HUES6 (cell line): ENCODE measurements around the gene KIR3DL2.
A peak's percentile ranks its signal among the peaks of the same experiment; 100 is the strongest.
"Not testable (repeated sequence)": the region's sequence is repeated elsewhere in the genome, so short reads cannot be mapped to it uniquely, and the experiment has no call there.

ENCODE experiments used
- H3K27ac ChIP-seq: 2 replicates; pipeline ENCODE4 v1.7.0; 2013; ENCODE audit warnings: low read depth, mild to moderate bottlenecking, low read length, inconsistent platforms
- H3K27me3 ChIP-seq: 2 replicates; pipeline ENCODE4 v1.6.1; 2013; ENCODE audit warnings: low read length; ENCODE audit not compliant: control insufficient read depth, insufficient read depth
- H3K36me3 ChIP-seq: 2 replicates; pipeline ENCODE4 v1.6.1; 2013; ENCODE audit warnings: low read length; ENCODE audit not compliant: control insufficient read depth, insufficient read depth
- H3K4me1 ChIP-seq: 2 replicates; pipeline ENCODE4 v1.6.1; 2013; ENCODE audit warnings: low read length; ENCODE audit not compliant: control insufficient read depth, insufficient read depth
- H3K4me3 ChIP-seq: 2 replicates; pipeline ENCODE4 v1.5.1; 2013; ENCODE audit warnings: low read depth, low read length
- H3K9ac ChIP-seq: one replicate; pipeline ENCODE4 v1.6.1; 2013; ENCODE audit warnings: mild to moderate bottlenecking, low read length
- H3K9me3 ChIP-seq: 2 replicates; pipeline ENCODE4 v1.6.1; 2013; ENCODE audit warnings: low read depth, low read length; ENCODE audit not compliant: control insufficient read depth, insufficient read depth

KIR3DL2 gene

GRCh38 chr19:54863459-54863858, 13.2 kb downstream of the KIR3DL2 start:
- H3K4me1 ChIP-seq, H3K9ac ChIP-seq, H3K4me3 ChIP-seq, H3K36me3 ChIP-seq, H3K9me3 ChIP-seq, H3K27ac ChIP-seq: not testable (repeated sequence)
- H3K27me3 ChIP-seq = peaks cover 33% of the 10 kb centered on the region; the same call in 1 of the 2 replicates

GRCh38 chr19:54871696-54872095, 21.5 kb downstream of the KIR3DL2 start:
- no peak overlapping the region for H3K9ac ChIP-seq
- H3K4me1 ChIP-seq = no peaks in the 10 kb centered on the region
- H3K27me3 ChIP-seq = peaks cover 2% of the 10 kb centered on the region; the same call in 1 of the 2 replicates
- H3K4me3 ChIP-seq = no peak overlapping the region
- no peak overlapping the region for H3K27ac ChIP-seq
- peaks cover 2% of the 10 kb centered on the region; the same call in 1 of the 2 replicates for H3K9me3 ChIP-seq
- H3K36me3 ChIP-seq = no peaks in the 10 kb centered on the region

GRCh38 chr19:54873990-54874389, 23.7 kb downstream of the KIR3DL2 start, which contains the start of gene FCAR:
Gene FCAR (plus strand): TSS chr19:54874235. CDS start chr19:54874290, 55 bp downstream.
- Histone ChIP-seq H3K4me1 (no peaks in the 10 kb centered on the region), H3K4me3 (no peak within 1 kb of the TSS), H3K27me3 (no peaks in the 10 kb centered on the region), H3K9me3 (no peaks in the 10 kb centered on the region), H3K9ac (no peak within 1 kb of the TSS), H3K36me3 (no peaks in the 10 kb centered on the region), H3K27ac (no peak within 1 kb of the TSS)

- Histone ChIP-seq H3K27ac (no peak overlapping the region), H3K4me3 (no peak overlapping the region), H3K9ac (no peak overlapping the region), H3K4me1 (no peaks in the 10 kb centered on the region), H3K36me3 (no peaks in the 10 kb centered on the region), H3K9me3 (no peaks in the 10 kb centered on the region), H3K27me3 (peaks cover 2% of the 10 kb centered on the region; the same call in 1 of the 2 replicates)
Measured at GRCh38 chr19:54875506-54875905, 25.3 kb downstream of the KIR3DL2 start.

GRCh38 chr19:54877471-54877870, 27.2 kb downstream of the KIR3DL2 start:
- Histone ChIP-seq H3K27ac (no peak overlapping the region), H3K27me3 (peaks cover 5% of the 10 kb centered on the region; the same call in 1 of the 2 replicates), H3K4me1 (no peaks in the 10 kb centered on the region), H3K9ac (no peak overlapping the region), H3K9me3 (no peaks in the 10 kb centered on the region), H3K36me3 (no peaks in the 10 kb centered on the region), H3K4me3 (no peak overlapping the region)

- Histone ChIP-seq H3K27me3 (peaks cover 7% of the 10 kb centered on the region), H3K27ac (no peak overlapping the region), H3K9me3 (no peaks in the 10 kb centered on the region), H3K36me3 (no peaks in the 10 kb centered on the region), H3K4me1 (no peaks in the 10 kb centered on the region), H3K9ac (no peak overlapping the region), H3K4me3 (no peak overlapping the region)
Measured at GRCh38 chr19:54881884-54882283, 31.6 kb downstream of the KIR3DL2 start.

GRCh38 chr19:54882758-54883157, 32.5 kb downstream of the KIR3DL2 start:
- no peaks in the 10 kb centered on the region for H3K4me1 ChIP-seq
- H3K27ac ChIP-seq = no peak overlapping the region
- no peaks in the 10 kb centered on the region for H3K9me3 ChIP-seq
- no peak overlapping the region for H3K9ac ChIP-seq
- H3K36me3 ChIP-seq = no peaks in the 10 kb centered on the region
- H3K27me3 ChIP-seq = peaks cover 7% of the 10 kb centered on the region
- H3K4me3 ChIP-seq = no peak overlapping the region

- Histone ChIP-seq H3K27ac (no peak overlapping the region), H3K9ac (no peak overlapping the region), H3K4me3 (no peak overlapping the region), H3K4me1 (no peaks in the 10 kb centered on the region), H3K36me3 (no peaks in the 10 kb centered on the region), H3K27me3 (peaks cover 7% of the 10 kb centered on the region), H3K9me3 (no peaks in the 10 kb centered on the region)
Measured at GRCh38 chr19:54883228-54883627, 33.0 kb downstream of the KIR3DL2 start.

- H3K4me1 ChIP-seq = peaks cover 6% of the 10 kb centered on the region
- no peak overlapping the region for H3K4me3 ChIP-seq
- no peak overlapping the region for H3K9ac ChIP-seq
- no peaks in the 10 kb centered on the region for H3K36me3 ChIP-seq
- peaks cover 2% of the 10 kb centered on the region; the same call in 1 of the 2 replicates for H3K27me3 ChIP-seq
- no peaks in the 10 kb centered on the region for H3K9me3 ChIP-seq
- no peak overlapping the region for H3K27ac ChIP-seq
Measured at GRCh38 chr19:54888239-54888638, 38.0 kb downstream of the KIR3DL2 start.

- H3K9me3 ChIP-seq = no peaks in the 10 kb centered on the region
- no peak overlapping the region for H3K27ac ChIP-seq
- H3K27me3 ChIP-seq = peaks cover 2% of the 10 kb centered on the region; the same call in 1 of the 2 replicates
- H3K36me3 ChIP-seq = no peaks in the 10 kb centered on the region
- H3K4me1 ChIP-seq = peaks cover 11% of the 10 kb centered on the region
- H3K4me3 ChIP-seq = no peak overlapping the region
- no peak overlapping the region for H3K9ac ChIP-seq
Measured at GRCh38 chr19:54889566-54889965, 39.3 kb downstream of the KIR3DL2 start.

- no peaks in the 10 kb centered on the region for H3K27me3 ChIP-seq
- peaks cover 18% of the 10 kb centered on the region for H3K4me1 ChIP-seq
- no peaks in the 10 kb centered on the region for H3K9me3 ChIP-seq
- H3K4me3 ChIP-seq = peak overlapping the region; percentile 37; the same call in 1 of the 2 replicates
- peak overlapping the region; percentile 88 for H3K27ac ChIP-seq
- H3K36me3 ChIP-seq = no peaks in the 10 kb centered on the region
- peak overlapping the region; percentile 74 for H3K9ac ChIP-seq
Measured at GRCh38 chr19:54893406-54893805, 43.2 kb downstream of the KIR3DL2 start.

- peak overlapping the region; percentile 88 for H3K27ac ChIP-seq
- H3K27me3 ChIP-seq, H3K36me3 ChIP-seq, H3K9me3 ChIP-seq: not testable (repeated sequence)
- peaks cover 18% of the 10 kb centered on the region for H3K4me1 ChIP-seq
- H3K4me3 ChIP-seq = peak overlapping the region; percentile 36; the same call in 1 of the 2 replicates
- H3K9ac ChIP-seq = peak overlapping the region; percentile 74
Measured at GRCh38 chr19:54894106-54894505, 43.9 kb downstream of the KIR3DL2 start.
